SIG-M5 (cell line): Measurements from ENCODE around the gene PRLR.

Experiments
- DNase-seq: peaks from one replicate; lab custom pipeline; 2025; lab: John Stamatoyannopoulos, UW

Gene PRLR

DNA sequence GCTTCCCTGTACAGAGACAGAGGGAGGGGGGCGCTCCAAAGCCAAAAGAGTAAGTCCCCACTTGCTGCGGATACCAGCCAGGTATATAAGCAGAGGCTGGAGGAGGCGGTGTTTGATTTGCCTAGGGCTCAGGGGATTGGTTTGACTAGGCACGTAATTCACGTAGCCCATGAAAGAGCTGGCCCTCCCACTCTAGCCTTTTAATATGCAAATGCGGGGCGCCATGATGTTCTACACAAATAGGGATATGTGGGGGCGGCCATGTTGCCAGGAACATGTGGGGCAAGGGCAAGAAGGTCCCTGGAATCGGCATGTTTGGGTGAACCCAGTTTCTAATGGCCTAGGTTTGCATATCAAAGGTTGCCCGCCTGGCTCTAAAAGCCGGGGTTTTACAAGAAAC lies 3.3 kb upstream of the PRLR start:
- DNase-seq: no peak

DNA sequence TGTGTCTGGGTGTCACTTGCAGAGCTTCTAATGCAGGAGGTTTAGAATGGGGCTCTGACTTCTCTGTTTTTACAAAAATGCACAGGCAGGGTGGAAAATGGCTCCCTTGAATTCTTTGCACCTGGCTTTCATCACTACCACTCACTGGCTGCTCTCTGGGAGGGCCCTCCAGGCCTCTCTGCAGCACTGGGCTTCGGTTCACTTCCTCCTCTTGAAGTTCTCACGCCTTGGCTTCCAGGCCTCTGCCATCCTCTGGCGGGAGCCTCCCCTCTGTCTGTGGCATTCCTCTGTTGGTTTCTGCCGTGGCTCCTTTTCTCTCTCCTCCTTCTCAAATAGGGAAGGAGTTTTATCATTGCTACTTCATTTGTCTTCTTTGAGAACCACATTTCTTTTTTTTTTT lies 2.8 kb upstream of the PRLR start:
- DNase-seq: no peak

DNA sequence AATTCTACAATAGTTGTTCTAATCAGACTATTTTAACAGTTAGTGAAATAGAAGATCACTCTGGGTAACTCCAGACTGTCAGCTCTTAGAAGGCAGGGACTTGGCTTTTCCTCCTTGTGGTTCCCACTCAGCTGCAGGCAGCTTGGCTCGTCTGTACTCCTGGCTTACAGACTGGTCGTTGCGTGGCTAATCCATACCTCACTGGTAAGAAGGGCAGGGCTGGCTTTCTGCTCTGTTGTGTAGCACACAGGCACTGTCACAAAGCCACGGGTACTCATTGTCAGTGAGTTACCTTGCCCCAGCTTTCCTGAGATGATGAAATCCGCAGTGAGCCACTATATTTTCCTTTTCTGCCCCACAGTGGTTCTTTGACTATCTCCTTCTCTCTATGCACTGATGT lies 1.8 kb upstream of the PRLR start:
- no peak for DNase-seq

DNA sequence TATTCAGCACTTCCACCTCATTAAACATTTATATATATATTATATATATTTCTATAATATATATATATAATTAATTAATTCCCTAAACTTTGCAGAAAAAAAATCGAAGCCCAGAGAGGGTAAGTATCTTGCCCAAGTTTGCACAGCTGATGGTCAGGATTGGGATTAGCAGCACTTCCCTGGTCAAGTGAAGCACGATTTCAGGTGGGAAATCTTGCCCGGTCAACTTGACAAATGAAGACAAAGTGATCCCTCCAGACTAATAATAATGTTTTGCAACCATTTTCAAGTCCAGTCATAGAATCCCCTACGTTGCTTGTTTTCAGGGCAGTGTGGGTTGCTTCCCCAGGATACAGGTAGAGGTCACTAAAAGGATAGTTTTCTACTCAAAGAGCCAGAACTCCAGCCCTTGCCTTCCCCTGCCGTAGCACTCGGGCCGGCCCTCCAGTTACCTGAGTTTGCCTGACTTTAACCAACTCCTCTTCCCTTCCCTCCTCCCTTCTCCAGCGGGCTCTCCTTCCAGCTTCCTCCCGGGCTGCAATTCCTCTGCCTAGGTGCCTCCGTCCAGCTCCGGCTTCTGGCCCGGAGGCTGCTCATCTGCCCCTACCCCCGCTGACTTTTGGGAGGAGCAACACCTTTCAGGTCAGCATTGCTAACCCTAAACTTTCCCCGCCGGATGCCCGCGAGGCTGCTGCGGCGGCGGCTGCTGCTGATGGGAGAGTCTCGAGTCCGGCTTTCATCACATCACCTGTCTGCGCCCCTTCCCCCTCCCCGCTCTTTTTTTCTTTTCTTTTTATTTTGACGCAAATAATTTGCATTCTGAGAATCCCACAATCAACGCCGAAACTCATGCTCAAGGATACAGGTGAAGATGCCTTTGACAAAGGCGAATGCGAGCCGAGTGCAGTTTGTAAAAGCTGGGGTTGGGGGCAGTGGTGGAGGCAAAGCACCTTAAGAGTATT lies 930 bp downstream of the PRLR start:
- DNase-seq: no peak

DNA sequence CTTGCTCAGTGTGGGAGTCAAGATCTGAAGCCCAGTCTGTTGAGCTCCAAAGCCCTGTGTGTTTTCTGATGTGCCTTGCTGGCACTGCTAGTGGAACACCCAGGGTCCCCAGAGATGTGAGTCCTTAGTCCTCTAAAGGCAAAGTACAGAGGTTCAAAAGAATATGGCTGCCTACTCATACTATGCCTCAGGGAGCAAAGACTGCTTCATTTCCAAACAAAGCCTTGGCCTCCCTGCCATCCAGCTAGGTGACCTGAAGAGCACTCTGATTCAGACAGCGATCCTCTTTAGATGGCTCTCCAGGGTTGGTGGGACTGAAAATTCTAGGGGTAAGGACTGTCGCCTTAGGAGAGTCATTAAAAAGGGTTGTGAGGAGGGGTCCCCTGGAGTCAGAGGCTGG lies 2.0 kb downstream of the PRLR start:
- no peak for DNase-seq

DNA sequence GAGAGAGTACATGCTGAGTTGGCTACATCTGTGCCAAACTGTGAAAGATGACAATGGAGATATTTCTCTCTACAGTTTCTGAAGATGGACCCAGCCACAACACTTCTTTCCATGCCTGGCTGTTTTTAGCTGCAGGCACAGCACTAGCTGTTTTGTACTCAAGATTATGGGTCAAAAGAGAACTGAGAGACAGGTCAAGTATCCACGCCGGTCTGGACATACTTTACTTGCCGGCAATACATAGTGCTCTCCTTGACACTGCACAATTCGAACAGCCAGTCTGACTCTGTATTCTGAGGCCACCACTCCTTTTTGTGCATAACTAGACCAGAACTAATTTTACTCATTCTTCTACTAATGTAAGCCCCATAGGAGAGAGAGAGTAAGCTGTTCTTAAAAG lies 2.6 kb downstream of the PRLR start:
- DNase-seq: no peak

DNA sequence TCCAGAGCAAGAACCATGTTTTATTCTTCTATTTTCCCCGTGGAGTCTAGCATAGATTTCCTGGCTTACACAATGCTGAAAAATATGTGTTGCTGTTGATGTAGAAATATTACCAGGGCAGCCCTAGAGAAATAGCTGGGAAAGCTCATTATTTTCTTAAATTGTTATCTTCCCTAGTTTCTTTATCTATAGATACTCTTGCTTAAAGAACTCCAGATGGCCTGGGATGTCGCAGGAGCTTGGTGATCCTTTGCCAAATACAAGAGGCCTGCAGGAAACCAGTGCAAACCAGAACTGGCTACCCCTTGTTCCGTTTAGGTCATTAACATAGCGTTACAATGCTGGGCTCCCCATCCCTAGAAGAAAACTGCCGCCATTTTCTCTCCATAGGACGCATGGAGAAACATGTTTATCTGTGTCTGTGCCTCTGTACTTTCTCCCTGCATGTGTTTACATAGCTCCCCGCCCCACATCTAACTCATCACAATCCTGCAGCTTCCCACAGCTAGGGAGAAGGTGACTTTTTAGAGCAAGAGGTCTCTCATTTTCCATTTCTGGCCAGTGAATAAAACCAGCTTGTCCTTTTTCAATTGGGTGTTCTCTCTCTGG lies 6.4 kb downstream of the PRLR start:
- no peak for DNase-seq

DNA sequence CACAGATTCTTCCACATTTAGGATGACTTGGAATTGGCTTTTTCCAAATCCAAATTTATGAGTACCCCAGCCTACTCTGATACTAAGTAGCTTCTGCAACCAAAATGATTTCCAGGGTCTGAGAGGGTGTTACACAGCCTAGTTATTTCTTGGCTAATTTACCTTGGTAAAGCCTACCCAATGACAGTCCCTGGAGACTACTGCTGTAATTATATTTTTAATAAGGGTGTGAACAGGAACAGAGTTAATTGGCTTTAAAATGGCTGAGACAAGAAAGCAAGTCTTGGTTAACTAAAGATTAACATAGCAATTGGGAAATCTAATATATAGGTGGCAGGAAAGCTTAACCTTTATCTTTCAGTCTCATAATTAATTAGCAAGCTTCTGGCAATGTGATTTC lies 9.3 kb downstream of the PRLR start:
- no peak for DNase-seq

DNA sequence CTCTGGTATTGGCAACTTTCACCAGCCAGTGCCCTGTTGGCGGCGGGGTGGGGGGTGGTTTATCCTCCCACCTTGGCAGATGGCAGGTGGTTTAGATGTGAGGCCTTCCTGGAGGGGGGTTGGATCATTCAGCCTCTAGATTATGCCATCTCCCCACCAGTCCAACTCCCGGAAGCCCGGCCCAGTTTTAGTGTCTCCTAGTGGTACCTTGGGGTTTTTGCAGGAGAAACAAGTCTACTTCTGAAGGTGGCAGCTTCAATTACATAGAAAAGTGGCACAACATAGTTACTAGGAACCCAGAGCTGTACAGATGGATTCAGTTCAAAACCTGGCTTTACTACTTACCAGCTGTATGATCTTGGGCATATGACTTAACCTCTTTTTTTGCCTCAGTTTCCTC lies 11.3 kb downstream of the PRLR start:
- DNase-seq: no peak

DNA sequence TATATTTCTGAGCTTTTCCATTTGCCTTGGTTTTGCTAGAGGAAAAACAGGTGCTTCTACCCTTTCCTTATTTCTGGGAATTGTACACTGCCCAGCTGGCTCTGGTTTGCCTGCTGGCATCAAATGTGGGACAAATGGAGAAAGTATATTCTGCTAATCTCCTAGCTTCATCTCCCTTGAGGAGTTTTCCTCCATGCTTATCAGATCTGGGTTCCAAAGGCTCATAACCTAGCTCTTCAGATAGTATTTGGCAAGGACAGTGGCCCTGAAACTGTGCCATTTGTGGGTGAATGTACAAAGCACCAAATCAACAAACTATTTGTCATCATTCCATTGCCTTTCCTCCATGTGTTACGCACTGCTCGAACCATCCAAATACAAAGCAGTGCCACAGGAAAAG lies 16.2 kb downstream of the PRLR start:
- DNase-seq: no peak

DNA sequence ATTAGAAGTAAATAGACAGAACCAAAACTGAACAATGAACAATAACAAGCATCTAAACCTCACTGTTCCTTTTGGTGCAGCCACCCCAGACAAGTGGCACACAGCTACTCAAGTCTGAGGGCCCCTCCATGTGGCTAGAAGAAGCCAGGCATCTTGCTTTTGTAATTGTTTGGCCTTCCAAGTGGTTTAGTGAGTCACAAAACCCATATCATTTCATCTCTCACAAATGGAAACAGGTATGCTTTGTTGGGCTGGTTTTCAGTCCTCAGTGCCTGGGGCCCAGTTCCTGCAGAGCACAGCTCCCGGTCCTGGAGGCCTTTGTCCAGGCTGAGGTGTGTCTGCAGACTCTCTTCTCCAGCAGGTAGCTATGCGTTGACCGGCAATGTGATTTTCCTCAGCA lies 16.7 kb downstream of the PRLR start:
- DNase-seq: no peak

DNA sequence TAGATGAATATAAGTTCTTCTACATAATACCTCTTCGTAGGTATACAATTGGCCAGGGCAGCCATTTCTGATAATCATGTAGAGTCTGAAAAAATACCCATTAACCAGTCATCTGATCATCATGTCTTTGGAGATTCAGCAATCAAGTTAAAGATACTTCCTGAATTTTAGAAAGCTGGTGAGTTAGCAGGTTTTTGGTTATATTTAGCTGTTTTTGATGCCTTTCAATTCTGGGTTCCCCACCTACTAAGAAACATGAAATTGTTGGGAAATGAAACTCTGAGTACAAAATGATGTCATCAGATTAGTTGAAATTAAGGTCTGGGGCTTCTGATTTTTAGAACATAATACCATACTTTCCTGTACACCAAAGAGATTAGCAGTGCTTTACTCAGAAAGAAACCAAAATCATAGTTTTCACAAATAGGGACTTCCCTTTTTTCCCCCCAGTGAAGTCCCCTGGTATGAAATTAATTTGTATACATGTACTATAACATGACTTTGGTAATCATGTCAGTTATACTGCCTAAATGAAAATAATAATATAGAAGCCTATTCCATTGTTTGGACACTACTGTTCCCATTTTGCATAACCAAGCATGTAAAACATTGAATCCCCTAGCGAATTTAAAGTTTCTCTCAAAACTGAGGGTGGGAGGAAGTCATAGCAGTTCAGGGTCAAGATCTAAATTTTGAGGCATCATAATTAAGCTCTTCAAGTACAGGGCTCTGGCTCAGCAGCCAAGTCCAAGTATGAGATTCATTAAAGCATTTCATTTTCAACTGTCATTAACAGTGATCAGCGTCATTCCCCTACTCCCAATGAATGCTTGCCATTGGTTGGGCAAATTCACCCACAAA lies 17.9 kb downstream of the PRLR start:
- DNase-seq: no peak

DNA sequence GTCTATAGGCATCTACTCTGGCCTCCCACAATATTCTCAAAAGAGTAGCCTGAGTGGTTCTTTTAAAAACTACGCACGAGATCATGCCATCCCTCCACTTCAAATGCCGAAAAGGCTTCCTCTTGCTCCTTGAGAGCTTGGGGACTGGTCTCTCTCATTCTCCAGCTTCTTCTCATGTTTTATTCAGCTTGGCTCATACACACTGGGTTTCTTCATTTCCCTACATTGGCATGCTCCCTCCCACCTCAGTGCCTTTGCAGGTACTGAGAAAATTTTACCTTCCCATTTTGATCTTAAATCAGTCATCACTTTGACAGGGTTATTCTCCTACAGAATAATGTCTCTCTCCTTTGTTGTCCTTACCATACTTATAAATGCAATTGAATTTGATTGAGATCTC lies 20.4 kb downstream of the PRLR start:
- DNase-seq: no peak

DNA sequence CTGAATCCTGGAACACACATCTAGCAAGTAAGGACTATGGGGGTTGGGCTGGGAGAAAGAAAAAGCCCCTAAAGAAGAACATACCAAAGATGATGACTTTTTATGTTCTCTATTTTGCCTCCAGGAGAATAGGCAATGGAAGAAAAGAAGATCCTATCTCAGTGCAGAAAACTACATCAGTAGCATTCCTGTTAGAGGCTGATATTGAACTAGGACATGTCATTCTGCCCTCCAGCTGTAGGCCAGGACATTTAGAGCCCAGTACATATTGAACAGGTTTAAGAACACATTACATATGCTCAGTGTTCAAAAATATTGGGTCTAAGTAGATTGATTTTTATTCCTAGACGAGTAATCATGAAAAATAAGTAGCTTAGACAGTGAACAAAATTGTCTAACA lies 24.7 kb downstream of the PRLR start:
- no peak for DNase-seq

DNA sequence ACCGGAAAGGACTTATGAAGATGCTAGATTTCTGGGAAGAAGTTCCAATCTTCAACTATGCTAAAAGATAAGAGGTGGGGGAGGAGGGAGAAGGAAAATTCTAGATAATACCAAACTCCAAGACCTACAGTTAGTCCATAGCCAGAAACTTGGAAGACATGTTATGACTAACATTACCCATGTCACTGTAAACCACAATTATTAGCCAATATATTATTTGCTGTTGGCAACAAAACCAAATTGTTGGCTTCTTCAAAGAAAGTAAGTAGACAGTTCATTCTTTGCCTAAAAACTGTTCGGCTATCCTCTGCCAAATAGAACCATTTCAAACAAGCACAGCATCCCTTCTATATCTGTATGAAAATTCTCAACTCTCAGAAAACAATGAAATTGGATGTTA lies 25.1 kb downstream of the PRLR start:
- DNase-seq: no peak

DNA sequence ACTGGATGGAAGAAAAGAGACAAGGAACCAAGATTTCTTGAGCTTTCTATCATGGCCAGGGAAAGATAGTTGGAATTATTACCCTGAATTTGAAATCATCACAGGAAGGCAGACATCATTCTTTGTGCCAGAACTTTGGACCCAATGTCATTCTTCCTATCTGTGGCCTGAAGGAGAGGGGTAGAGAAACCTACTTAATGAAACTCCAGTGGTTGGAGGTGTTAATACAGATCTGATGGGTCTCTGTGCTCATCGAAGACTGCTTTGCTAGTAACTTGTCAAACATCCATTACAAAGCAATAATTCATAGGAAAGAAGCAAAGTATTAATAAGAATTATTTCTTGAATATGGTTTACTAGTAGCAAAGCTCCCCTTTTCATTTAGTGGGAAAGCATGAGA lies 26.9 kb downstream of the PRLR start:
- DNase-seq: no peak

DNA sequence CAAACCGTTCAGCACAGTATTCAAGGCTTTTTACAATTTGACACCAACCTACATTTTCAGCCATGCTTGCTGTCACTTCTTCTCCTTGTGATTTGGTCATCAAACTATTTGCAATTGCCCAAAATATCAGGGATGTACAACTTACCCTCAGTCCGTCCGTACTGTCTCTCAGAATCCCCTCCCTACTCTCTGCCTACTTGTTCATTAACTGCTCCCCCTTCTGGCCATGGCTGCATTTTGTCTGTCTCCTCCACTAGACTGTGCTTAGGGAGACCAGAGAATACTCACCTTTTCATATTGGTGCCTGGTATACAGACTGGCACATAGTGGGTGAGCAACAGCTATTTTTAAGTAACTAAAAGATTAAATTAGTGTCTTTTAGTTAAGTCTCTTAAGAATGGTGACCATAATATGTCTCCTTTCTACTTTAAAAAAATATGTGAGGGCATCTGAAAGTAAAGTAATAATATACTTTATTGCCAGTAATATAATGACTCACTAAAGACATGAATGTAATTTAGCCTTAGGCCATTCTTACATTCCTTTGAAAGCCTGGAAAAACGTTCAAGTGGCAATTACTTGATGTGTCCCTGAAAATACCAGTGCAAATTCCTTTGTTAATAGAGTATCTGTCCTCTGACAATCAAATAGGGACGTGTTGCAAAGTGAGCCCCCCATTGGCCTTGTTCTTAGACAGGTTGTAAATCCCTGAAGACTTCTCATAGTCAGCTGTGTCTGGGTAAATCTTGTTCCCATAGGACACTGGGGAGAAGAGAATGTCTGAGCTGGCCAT lies 27.8 kb downstream of the PRLR start:
- no peak for DNase-seq

DNA sequence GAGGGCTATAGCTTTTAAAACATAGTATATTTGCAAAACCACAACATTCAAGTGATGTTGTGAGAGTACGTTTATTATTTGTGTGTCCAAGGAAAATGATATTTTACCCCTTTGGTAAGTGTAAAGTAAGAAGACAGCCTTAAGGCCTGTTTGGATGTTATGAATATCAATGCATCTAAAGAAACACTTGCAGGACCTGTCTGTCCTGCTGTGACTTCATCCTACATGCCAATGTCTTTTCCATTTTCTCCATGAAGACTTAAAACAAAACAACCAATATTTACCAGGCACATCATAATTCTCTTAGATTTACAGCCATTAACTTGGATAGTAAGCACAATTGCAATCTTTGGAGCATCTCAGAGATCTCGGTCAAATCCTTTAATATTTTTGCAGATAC lies 29.0 kb downstream of the PRLR start:
- no peak for DNase-seq

DNA sequence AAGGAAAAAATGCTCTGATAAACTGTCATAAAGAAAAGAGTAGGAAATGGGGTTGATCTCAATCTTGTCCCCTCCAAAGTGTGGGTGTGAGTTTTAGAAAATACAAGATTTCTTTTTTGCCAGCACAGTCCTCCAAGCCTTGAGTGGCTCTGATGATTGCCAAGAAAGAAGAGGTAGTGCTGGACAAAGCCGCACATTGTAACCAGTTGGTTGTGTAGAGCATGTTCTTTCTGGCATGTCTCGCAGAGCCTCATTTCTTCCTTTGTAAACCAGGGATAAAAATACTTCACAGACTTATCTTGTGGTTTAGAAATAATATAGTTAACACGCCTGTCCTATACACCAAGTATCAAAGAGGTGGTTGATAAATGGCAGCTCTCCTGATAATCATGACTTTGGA lies 30.4 kb downstream of the PRLR start:
- no peak for DNase-seq

DNA sequence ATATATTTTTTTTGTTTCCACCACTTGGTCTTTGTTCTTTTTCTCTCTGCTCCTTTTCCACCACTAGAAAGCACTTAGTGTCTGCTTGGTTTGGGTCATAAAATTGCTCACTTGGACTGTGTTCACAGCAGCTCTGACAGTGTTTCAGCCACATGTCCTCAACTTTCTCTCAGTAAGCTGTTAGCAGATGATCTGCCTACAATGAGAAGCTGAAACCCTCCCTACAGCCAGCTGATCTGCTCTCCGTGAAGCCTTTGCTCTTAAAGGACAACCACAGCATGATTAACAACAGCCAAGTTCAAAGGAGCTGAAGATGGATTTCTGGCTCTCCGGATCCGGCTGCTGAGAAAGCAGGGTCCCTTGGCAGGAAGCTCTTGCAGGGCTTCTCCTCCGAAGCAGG lies 31.6 kb downstream of the PRLR start:
- DNase-seq: no peak

DNA sequence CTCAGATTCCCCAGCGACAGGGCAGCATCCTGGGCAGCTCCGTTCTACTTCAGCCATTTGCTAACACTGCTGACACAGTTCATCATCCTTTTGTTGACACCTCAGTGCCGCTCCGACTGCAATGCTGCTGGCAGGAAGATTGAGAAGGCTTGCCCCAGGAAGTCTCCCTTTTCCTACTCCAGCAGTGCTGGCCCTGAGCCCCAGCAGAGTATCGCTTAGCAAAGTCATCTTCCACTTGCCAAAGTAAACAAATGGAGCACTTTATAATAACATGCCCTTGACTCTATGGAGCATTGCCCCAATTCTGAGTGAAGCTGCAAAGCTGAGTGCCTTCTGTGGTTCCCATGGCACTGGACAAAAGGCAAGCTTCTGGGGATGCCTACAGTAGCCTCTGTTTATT lies 32.2 kb downstream of the PRLR start:
- DNase-seq: no peak

DNA sequence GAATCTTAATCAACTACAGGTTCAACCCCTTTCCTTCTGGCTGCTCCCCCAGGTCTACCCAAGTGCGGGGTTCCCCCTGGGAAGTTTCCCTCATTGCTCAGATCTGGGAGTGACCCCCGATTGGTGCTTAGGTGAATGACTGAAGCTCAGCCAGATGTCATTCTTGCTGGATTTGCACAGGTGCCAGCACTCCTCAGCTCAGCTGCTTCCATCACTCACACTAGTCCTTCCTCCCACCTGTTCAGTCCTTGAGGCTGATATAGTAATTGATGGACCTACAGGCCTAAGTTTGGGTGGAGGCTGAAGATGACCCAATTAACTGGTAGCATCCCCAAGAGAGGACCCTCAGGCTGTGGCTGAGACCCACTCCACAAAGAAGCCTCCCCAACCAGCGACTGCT lies 32.9 kb downstream of the PRLR start:
- no peak for DNase-seq
